CD4-positive, alpha-beta T cell treated with Interleukin-4 for 1 hour (primary cell): ENCODE data around the gene ZNF423.

ENCODE experiments used
- DNase-seq, 2 donors: peaks; one replicate each; pipeline ENCODE4 v3.0.0-alpha.2; 2020 to 2022

Gene ZNF423

DNA sequence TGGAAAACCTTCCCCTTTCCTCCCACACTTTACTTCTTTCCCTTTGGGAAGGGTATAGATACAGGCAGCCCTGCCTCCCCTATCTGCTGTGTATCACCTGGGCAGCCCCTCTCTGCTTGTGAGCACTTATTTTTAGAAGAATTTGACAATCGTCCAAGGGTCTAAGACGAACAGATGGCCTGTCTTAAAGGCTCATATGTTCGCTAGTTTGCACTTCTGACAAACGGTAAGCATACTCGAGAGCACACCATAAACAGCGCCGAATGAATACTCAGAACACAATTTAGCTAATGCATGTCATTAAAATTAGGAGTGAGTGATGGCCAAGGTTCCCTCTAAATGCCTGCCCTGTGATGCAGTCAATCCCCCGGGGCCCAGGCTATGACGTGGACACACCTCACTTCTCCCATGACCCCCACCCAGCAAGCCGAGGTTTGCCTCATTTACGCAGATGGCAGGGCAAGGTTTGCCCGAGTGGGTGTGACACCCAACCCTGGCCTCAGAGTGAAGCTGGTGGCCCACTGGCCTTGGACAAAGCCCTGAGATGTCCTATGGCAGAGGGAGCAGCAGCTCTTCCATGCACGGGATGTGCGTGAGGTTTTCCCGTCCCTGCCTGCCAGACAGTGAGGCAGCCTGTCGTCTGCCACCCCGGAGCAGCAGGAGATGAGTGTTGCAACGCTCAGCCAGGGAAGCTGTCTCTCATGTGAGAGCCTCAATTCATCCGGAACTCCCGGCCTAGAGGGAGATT is 357.1 kb downstream of the ZNF423 start:
- no peak for DNase-seq

DNA sequence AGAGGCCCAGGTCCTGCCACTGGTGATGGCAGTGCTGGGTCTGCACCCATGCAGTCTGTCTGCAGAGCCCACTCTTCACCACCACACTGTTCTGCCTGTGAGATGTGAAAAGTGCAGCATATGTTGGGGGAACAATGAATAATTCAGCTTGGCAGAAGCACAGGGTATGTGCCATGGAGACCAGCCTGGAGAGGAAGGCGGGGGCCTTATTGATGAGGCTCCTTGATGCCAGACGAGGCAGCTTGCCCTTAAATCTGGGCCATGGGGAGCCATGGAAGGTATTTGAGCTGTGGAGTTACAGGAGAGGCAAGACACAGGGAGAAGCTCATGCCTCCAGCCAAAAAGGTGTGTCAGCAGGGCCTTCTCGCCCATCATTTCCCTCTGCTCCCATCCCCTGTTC is 357.6 kb downstream of the ZNF423 start:
- no peak for DNase-seq

DNA sequence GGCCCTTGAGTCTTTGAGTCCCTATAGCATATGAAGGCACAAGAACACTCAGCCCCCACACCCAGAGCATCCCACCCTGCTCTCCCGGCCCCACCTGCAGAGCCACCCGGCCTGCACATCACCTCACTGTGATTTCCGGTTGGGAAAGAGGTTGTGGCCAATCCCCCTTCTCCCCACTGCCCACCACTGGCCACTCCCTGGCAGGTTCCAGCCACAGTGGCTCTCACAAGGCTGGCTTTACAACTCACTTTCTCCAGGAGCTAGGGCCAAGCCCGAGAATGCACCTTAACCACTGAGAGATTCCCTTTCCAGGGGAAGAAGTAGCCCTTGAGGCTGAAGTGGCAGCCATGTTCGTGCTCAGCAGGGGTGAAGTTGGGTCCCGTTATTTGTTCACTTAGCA is 358.4 kb downstream of the ZNF423 start:
- no peak for DNase-seq

DNA sequence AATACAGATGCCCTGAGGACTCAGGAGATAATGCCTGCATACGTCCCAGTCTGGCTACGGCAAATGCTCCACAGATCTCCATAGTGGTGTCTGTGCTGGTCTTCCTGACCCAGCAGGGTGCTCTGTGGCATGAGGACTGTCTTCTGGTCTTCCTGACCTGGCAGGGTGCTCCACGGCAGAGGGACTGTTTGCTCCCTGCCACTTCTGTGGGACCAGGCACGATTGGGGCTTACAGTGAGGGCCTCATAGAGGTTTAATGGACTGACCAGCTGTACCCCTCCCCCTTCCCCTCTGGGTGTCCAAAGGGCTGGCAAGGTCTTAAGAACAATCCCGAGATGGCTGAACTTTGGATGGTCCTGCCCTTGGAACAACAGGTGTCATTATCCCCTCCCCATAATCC is 359.3 kb downstream of the ZNF423 start:
- no peak for DNase-seq

DNA sequence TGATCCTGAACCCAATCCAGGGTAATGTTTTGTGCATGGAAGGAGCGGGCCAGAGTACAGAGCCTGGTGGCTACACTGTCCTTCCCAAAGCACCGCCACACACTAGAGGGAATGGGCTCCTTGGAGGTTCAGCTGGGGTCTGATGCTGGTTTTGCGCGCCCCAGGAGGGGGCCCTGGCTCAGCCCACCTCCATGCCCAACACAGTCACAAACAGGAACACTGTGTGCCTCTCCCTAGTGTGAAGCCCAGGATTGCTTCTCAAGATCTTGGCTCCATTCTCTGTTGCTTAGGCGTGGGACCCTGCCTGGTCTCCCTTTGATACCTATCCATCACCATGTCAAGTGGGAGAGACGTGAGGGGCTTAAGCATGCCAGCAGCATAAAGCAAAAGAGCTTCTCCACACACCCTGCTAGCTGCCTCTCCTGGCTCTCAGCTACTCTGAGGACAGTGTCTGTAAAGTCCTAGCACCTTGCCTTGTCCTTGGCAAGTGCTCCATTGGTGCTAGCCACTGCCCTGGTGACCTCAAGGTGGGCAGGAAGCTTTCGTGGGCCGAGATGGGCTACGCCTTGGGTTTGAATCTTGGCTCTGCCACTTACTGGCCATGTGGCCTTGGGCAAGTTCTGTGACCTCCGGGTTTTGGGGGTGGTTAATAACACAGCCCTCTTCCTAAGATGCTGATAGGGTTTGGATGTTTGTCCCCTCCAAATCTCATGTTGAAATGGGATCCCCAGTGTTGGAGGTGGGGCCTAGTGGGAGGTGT is 360.1 kb downstream of the ZNF423 start:
- no peak for DNase-seq

DNA sequence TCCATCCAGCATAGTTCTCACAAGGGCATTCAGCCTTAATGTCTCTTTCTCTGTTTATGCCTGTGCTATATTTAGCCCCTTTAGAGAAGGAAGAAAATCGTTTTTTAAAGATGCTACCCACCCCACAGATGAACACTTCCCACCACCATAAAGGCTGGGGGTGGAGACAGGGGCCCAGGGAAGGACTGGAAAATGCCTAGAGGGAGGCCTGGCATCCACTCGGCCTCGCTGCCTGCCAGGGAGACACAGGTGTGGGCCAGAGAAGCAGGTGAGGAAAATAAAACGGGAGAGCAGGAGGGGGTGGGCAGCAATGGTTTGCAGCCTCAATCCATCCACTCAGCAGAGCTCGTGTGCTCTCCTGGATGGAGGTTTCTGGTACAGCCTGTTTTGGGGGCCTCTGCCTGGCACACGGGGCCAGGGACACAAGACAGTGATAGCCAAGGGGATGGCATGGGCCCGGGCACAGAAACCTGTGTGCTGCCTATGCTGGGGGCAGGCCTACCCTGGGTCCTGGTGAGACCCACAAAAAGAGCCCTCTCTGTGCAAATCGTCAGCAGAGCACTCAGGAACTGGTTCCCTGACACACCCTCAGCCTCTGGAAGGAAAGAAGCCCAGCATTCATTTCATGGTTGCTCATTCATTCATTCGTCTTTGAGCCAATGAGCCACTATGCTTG is 360.9 kb downstream of the ZNF423 start:
- DNase-seq, result no peak

DNA sequence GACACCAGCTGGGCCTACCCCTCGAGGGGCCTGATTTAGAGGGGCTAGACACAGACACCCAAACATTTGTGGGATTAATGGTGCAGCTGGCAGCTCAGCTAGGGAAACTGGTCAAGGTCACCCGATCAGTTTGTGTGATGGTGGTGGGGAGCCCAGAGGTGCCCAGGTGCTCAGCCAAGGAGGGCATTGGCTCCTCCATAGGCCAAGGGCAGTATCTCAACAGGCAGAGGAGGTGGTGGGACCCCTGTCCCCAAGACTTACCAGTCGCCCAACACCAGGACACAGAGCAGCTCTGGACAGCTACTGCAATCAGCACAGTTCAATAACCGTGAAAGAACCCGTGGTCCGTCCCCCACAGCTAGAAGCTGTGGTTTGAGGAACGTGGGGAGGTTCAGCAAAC is 361.4 kb downstream of the ZNF423 start:
- DNase-seq, result no peak

DNA sequence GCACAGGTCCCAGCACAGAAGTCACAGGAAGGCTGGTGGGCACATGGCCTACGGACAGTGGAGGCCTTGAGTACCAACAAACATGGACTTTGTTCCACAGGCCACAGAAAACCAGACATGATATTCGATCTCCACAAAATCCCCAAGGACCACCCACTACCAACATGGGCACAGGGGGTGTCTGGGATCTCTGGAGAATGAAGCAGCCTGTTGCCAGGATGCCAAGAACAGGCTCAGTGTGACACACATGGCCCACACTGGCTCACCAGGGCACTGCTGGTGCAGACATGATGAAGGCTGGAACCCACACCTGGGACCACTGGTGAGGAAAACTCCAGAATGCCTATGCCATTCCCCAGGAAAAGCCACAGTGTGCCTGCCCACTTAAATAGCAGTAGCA is 362.1 kb downstream of the ZNF423 start:
- no peak for DNase-seq

DNA sequence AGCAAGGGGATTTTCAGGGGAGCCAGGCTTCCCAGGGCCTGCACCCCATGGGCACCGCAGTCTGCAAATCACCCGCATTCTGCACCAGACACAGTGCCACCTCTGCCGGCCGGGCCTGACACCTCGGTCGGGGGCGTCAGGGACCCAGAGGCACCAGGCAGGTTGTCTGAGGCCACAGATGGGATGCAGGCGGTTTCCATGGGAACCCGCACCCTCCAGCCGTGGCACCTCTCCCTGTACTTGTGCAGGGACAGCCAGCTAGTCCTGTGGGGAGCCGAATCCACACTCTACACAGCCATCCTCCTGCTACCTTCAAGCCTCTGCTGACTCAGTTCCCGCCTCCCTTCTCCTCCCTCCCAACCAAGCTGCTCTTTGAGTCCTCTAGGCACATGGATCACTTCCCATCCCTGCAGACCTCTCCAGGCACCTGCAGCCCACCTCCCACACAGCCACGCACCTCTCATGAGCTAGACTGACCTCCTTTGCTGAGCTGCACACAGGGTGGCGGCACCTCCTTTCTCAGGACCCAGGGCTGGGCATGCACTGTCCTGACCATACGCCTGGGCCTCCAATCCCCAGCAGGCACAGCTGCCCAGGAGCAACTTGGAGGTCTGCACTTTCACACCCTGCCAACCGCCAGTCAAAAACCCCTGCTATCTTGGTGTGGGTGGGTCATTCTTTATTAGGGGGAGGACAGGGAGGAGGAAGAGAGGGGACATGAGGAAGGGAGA is 362.9 kb downstream of the ZNF423 start:
- no peak for DNase-seq

DNA sequence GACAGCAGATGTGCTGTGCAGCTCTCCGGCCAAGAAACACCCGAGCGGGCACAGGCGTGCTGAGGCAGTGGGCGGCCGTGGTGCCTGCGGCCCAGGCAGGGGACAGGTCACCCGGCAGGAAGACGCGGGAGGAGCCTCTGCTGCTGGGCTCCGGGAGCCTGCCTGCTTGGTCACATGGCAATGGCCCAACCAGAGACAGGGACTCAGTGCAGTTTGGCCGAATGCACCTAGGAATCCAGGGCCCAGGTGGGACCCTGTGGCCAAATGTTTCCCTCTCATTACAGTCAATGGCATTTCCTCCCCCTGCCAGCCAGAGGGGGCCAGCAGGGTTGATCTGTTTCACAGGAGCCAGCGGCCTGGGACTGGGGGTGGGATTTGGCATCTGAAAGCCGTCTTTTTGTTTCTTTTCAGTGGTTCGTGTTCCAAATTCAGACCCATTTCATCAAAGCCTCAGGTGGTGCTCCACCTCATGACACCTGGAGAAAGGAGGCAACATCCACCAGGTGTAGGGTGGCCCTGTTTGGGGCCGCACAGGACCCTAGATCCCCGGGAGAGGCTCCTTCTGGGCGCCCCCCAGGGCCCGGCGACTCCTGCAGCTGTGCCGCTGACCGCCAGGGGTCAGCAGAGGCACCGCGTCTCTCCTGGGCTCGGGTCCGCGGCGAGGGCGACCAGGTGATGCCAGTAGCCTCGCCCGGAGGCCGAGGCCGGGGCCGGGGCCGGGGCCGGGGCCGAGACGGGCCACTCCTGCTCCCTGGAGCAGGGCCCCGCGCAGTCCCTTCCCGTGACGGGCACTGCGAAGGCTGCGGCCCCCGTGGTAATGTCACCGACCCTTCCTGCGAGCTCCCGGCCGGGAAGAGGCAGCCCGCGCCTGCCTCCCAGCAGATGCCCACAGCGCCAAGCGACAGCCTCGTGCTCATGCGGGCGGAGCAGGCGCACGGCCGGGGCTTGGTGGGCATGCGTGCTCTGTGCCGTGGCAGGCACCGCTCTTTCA is 363.8 kb downstream of the ZNF423 start:
- DNase-seq, result peak in 1 of 2 donors; percentile 14

DNA sequence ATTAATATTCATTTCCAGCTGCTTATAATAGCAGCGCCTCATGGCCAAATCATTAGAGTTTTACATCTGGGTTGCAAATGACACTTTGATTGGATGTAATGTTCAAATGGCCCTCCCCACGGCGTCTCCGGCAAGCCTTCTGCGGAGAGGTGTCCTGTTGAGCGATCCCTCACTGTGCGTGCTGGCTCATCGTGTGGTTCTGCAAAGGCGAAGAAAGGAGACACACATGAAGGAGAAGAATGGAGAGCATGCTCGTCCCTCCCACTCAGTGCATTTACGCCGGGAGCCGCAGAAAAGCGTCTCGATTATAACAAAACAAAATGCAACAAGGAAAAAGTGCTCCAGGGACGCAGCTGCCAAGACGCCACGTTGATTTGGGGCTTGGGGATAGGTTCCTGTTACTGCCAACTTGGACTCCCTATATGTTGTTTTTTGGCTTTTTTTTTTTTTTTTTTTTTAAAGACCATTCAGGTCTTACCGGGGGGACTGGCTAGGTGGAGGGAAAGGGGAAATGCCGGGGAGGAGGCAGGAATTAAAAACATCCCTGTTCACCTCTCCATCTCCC is 364.7 kb downstream of the ZNF423 start:
- DNase-seq, result no peak

DNA sequence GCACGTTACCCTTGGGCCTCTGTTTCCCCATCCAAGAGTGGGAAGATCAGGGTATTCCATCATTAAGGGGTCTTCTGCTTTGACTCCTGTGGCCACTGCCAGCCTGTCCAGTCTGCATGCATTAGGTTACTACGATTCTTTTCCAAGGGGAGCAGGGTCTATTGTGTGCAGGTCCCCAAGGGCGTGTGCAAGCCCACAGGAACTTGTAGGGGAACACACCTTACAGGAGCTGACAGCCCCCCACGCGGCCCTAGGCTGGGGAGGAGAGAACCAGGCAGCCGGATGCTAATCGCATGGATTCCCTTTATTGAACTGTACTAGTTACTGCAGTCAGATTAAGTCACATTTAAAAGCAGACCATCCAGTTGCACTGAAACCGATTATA is 365.6 kb downstream of the ZNF423 start:
- no peak for DNase-seq

DNA sequence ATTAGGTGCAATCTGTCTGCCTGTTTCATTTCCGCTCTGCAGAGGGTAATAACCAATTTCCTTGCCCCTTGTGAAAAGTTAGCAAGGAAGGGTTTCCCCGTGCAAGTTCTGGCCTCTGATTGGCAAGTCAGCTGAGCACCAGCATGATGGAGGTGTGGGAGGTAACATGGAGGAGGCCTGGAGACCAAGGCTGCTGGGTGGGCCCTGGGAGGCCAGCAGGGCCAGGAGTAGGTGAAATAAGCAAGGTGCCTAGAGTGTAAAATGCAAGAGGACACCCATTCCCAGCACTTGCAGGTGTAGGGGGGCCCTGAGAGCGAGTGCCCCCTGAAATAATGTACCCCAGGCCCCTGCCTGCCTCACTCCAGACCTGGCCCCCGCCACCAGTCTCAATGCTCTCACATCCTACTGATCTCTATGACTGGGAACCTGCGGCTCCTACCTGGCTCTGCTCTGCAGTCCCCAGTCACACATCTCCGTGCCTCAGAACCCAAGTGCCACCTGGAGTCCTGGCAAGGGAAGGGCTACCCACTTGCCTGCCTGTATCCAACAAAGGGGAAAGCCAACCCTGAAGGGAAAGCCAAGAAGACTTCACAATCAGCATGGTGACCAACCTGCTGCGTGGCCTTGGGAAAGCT is 366.1 kb downstream of the ZNF423 start:
- DNase-seq, result no peak

DNA sequence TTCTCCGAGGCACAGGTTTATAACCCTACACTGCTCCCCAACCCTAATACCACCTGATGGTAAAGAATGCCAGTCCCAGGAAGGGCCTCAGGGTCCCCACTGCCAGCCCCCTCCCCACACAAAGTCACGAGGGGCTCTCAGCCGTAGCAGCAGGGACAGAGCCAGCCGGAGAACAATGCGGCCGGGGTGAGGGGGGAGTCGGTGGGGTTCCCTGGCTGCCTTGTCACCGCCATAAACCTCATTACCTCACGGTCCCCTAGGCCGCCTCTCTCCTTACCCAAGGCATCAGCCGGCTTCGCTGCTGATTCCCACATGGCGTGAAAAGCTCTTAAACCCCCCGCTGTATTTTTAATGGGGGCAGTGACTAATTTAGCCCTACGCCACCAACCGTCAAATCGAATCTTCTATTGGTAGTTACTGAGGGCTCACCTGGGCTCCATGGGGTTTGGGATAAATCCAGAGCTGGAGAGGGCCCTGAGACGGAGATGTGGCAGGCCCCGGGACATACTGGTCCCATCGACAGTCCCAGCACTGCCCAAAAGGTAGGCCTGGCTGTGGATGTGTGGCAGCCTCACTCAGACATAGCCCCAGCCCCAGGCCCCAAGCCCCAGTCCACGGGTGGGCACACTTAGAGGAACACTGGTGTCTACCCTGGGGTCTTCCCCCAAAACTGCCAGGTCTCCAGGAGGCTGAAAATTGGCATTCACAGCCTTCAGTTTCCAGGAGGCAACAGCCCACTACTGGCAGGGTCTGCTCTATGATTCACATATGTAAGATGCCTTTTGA is 367.0 kb downstream of the ZNF423 start:
- DNase-seq, result no peak

DNA sequence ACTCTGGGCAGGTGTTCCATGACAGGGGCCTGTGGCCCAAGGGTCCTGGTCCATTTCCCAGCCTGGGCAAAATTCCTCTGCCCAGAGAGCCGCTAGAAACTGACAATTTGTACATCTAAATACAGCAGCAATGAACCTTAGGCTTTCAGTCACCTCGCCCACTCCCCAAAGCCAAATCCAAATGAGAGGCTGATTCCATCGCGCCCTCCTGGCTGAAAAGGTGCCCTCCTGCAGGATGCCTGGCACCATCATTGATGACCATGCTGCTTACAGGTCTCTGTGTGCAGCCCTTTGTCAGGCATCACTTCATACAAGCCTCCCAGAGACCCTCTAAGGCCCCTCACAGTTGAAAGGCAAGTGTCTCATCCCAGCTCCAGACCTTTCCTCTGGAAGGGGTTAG is 367.6 kb downstream of the ZNF423 start:
- no peak for DNase-seq

DNA sequence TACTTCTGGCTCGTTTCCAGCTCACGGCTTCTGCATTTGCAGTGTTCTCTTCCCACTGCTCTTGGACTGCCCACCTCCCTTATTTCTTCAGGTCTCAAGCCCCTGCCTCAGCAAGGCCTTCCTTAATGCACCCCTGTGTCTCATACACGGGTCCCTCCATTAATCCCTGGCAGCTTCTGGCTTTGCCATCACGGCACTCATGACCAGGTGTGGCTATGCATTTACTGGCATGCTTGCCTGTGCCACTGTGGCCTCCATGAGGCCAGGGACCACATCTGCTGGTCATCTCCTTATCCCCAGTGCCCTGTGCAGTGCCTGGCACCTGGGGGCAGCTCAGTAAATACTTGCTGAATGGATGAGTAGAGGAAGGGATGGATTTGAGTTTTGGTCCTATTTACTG is 368.2 kb downstream of the ZNF423 start:
- no peak for DNase-seq

DNA sequence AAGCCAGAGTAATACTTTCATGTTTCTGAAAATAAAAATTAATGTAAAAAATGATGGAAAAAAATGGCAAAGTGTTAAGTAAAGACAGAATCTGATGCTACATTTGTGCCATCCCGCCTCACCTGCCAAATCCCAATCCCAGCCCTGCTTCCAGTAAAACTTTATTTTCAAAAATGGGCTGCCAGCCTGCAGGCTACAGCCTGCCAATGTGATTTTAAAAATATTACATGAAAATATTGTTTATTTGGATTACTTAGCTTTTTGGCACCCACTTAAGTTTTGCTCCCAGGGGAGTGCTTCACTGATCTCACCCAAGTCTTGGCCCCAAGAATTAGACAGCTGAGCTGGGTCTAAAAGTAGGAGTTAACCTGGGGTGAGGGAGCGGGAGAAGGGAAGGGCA is 369.5 kb downstream of the ZNF423 start:
- DNase-seq, result no peak

DNA sequence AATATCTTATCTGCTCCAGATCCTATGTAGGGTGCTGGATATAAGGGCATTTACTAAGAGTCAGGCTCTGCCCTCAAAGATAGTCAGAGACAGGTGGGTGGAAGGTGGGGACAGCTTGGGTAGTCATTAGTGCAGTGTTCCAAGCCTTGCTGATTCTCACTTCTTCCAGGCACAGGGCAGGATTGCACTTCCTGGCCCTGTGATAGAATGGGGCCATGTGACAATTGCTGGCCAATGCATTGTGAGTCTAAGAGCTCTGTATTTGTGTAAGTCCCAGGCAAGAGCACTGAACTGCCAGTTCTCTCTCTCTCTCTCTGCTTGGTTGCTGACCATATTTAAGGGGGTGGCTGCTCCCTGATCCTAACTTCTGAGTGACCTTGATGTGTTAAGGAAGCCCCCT is 370.2 kb downstream of the ZNF423 start:
- no peak for DNase-seq

DNA sequence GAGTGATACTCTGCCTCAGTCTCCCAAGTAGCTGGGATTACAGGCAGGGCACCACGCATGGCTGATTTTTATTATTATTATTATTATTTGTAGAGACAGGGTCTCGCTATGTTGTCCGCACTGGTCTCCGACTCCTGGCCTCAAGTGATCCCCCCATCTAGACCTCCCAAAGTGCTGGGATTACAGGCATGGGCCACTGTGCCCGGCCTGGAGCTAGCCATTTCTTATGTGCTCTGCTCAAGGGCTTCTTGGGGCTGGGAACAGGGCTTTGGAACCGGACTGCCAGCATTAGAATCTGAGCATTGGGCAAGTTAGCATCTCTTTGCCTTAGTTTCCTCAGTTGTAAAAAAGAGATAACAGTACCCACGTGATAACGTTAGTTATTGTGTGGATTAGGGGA is 371.0 kb downstream of the ZNF423 start:
- DNase-seq, result no peak

DNA sequence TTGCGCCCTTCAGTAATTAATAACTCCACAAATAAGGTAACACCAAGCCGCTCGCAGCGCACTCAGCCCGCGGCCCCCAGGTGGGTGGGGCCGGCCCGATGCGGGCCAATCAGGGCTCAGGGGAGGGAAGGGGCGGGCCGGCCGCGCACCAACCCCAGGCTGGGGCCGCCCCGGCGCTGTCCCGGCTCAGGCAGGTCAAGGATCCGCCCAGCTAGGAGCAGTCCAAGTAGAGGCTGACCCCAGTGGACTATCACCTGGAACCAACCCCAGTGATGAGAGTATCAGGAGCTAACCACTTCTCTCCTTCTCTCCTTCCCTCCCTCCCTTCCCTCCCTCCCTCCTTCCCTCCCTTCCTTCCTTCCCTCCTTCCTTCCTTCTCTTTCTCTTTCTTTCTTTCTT is 371.5 kb downstream of the ZNF423 start:
- DNase-seq, result peak in 1 of 2 donors; percentile 20
